Endothelial cell of umbilical vein (primary cell): ENCODE data around the gene CCBE1. TPM values are rescaled to one million over a fixed set of nuclear protein-coding genes. Genes with fewer than 3 reads are reported as not detected.

Experiments
- BruUV-seq: library from RNA; stranded (reverse); fragments of 400-500 nt; replicated peaks from 2 replicates; lab custom pipeline; 2021; lab: Mats Ljungman, UMichigan
- CTCF ChIA-PET: fragments of 300-600, 350-600 bp; sonication (Branson Sonifier 250); formaldehyde crosslinking; loops from one replicate; lab custom pipeline; 2021; ENCODE audit warnings: antibody characterized with exemption, inconsistent platforms; lab: Charles Lee
- POLR2A ChIA-PET: fragments of 300-600, 350-600 bp; sonication (Branson Sonifier 250); formaldehyde crosslinking; loops from one replicate; lab custom pipeline; 2021; ENCODE audit warnings: antibody characterized with exemption, inconsistent platforms; lab: Charles Lee
- DNase-seq: peaks from one replicate; pipeline ENCODE4 v3.0.0-alpha.2; 2011; ENCODE audit warnings: low read depth, low spot score
- FAIRE-seq: peaks from 2 replicates; lab custom pipeline; 2011; peaks lifted over from hg19 to GRCh38; lab: Jason Lieb, UNC
- H2AFZ ChIP-seq: 2 replicates; pipeline ENCODE4 v1.6.0; 2012; ENCODE audit warnings: low read depth, low read length, control low read depth, inconsistent platforms
- H3K27ac ChIP-seq: 2 replicates; pipeline ENCODE4 v1.5.1; 2011; ENCODE audit warnings: low read depth, mild to moderate bottlenecking, control low read depth, low read length, moderate library complexity; ENCODE audit not compliant: insufficient read depth
- H3K27me3 ChIP-seq, 2 experiments: 2 replicates each; pipeline versions ENCODE4 v1.6.0 to v1.6.1; 2011; ENCODE audit warnings: low read length in 2 of 2, mixed read lengths in 1 of 2; ENCODE audit not compliant: control insufficient read depth in 2 of 2, insufficient read depth in 2 of 2
- H3K36me3 ChIP-seq, 2 experiments: 2 replicates in 1 of 2; 3 replicates in 1 of 2; pipeline ENCODE4 v1.5.1; 2011; ENCODE audit warnings: low read length in 2 of 2, mild to moderate bottlenecking in 1 of 2, moderate library complexity in 1 of 2; ENCODE audit not compliant: control insufficient read depth in 2 of 2, insufficient read depth in 2 of 2; ENCODE audit errors: extremely low read depth in 1 of 2
- H3K4me1 ChIP-seq: 3 replicates; pipeline ENCODE4 v1.5.1; 2011; ENCODE audit warnings: mild to moderate bottlenecking, low read length; ENCODE audit not compliant: control insufficient read depth, insufficient read depth; ENCODE audit errors: extremely low read depth
- H3K4me2 ChIP-seq: 2 replicates; pipeline ENCODE4 v1.6.1; 2011; ENCODE audit warnings: low read length, control low read depth, mixed read lengths; ENCODE audit not compliant: insufficient read depth
- H3K4me3 ChIP-seq, 3 experiments: fragments of 200-600 bp in 1 of 3; sonication (generic), shearing (Covaris generic) in 1 of 3; replicated peaks in 1 of 3; 2 replicates each; pipeline ENCODE4 v1.5.1; 2011 to 2016; ENCODE audit warnings: control low read depth in 3 of 3, low read length in 3 of 3, mild to moderate bottlenecking in 2 of 3, inconsistent platforms in 1 of 3, low read depth in 1 of 3, moderate library complexity in 1 of 3; ENCODE audit not compliant: insufficient read depth in 1 of 3
- H3K79me2 ChIP-seq: 2 replicates; pipeline ENCODE4 v1.6.0; 2012; ENCODE audit warnings: low read length, inconsistent platforms; ENCODE audit not compliant: control insufficient read depth, insufficient read depth
- H3K9ac ChIP-seq: replicated peaks from 2 replicates; pipeline ENCODE3; 2011; ENCODE audit warnings: low read length, control low read depth; ENCODE audit not compliant: insufficient read depth; ENCODE audit errors: extremely low read depth
- H3K9me1 ChIP-seq: replicated peaks from 3 replicates; pipeline ENCODE4 v1.6.0; 2011; ENCODE audit warnings: mild to moderate bottlenecking, low read length; ENCODE audit not compliant: control insufficient read depth, insufficient read depth; ENCODE audit errors: extremely low read depth
- H3K9me3 ChIP-seq: replicated peaks from 2 replicates; pipeline ENCODE4 v1.5.1; 2012; ENCODE audit warnings: low read length, inconsistent platforms; ENCODE audit not compliant: control insufficient read depth, insufficient read depth
- H4K20me1 ChIP-seq: replicated peaks from 2 replicates; pipeline ENCODE3; 2011; ENCODE audit warnings: mild to moderate bottlenecking, low read length; ENCODE audit not compliant: control insufficient read depth, insufficient read depth; ENCODE audit errors: extremely low read depth
- FOS ChIP-seq: IDR thresholded peaks from 2 replicates; pipeline ENCODE4 v1.6.1; 2011; ENCODE audit warnings: mild to moderate bottlenecking, low read length, moderate library complexity, borderline replicate concordance; ENCODE audit not compliant: insufficient read depth
- GATA2 ChIP-seq: IDR thresholded peaks from 2 replicates; pipeline ENCODE4 v1.7.0; 2011; ENCODE audit warnings: low read depth, mild to moderate bottlenecking, moderate library complexity, mixed read lengths, low read length; ENCODE audit not compliant: insufficient read length, insufficient read depth
- JUN ChIP-seq: IDR thresholded peaks from 2 replicates; pipeline ENCODE4 v1.6.1; 2011; ENCODE audit warnings: borderline replicate concordance, low read depth; ENCODE audit not compliant: insufficient read length, insufficient read depth
- POLR2A ChIP-seq: IDR thresholded peaks from 2 replicates; pipeline ENCODE4 v1.6.1; 2012; ENCODE audit warnings: low read depth, mild to moderate bottlenecking, control low read depth, low read length
- dilution Hi-C: fragments of 300-500 bp; cut with MboI; formaldehyde crosslinking; loops from one replicate; pipeline ENCODE4 v1.15.0; 2019; ENCODE audit warnings: low sequenced_read_pairs; ENCODE audit not compliant: extremely low pct_ligation_motif_present
- intact Hi-C: fragments of 100-400 bp; cut with micrococcal nuclease; formaldehyde crosslinking; loops from one replicate; pipeline ENCODE4 v1.10.0; 2022
- polyA plus RNA-seq, 4 experiments: library from polyadenylated mRNA; depleted of rRNA in 3 of 4; stranded (reverse) in 3 of 4; unstranded in 1 of 4; fragments of >200 nt; gene quantifications; 2 replicates each; pipeline versions ENCODE4 v1.2.1 to v1.2.3, GENCODE V29; 2011 to 2012; ENCODE audit warnings: missing spikeins in 1 of 4
- total RNA-seq: library from RNA; stranded (reverse); gene quantifications from 2 replicates; pipeline ENCODE4 v1.2.3, GENCODE V29; 2021
- TF ChIP-seq, protein P1 (sequence below), 2 donors: IDR thresholded peaks; 1 replicate in 1 of 2; 2 replicates in 1 of 2; pipeline ENCODE4 v1.5.1; 2011; ENCODE audit warnings: low read length in 2 of 2, mild to moderate bottlenecking in 2 of 2, moderate library complexity in 2 of 2, control low read depth in 1 of 2, inconsistent platforms in 1 of 2, low read depth in 1 of 2; ENCODE audit not compliant: insufficient read depth in 1 of 2; ENCODE audit errors: extremely low read depth in 1 of 2
- TF ChIP-seq, protein P2 (sequence below): IDR thresholded peaks from 2 replicates; pipeline ENCODE4 v1.6.1; 2011; ENCODE audit not compliant: insufficient read depth, insufficient read length

CCBE1 gene
- total and polyA plus RNA-seq, 2 donors (not counting 3 experiments of a cell fraction or from before 2014, with no cell fraction given), result 0.04 TPM; not detected in 1

DNA sequence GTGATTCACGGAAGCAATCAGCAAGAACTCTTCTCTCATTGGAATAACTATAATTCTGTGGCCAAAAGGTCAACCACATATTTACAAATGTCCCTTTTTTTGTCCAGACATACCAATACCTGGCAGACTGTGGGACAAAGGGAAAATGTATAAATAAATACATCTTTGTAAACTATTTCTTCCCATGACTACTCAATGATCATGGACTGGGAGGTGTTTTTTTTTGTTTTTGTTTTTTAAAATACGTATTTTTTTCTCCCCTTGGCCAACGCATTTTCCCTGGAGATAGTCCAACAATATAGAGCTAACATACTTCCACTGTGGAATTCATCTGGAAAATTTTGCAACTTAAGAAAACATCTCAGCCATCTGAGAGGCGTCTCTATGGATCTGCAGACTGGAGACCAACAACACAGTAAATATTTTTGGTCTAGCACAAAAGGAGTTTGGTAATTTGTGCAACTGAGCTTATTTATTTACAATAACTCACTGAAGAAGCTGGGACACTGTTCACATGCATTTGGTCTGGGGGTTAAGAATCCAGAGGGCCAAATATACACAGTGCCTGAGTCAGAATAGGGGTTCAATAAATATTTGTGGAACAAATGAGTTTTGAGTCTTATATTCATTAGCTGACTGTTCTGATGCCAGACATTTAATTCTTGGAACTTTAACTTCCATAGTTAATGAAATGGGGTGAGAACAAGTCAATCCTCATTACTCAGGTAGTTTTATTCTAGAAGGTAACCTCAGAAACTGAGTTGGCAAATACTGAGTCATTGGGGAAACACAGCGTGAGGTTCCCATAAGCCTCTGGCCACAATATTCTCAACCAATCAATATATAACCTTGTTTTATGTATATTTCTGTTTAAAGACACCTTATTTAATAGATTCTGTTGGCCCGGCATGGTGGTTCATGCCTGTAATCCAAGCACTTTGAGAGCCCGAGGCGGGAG lies 36.2 kb downstream of the CCBE1 start:
- Histone ChIP-seq H3K27ac (no peak overlapping the region), H3K79me2 (no peaks in the 10 kb centered on the region), H3K36me3 (no peaks in the 10 kb centered on the region), H3K4me3 (no peak overlapping the region), H3K9ac (no peak overlapping the region), H2AFZ (no peak overlapping the region), H3K4me2 (no peak overlapping the region), H3K9me3 (no peaks in the 10 kb centered on the region), H4K20me1 (no peaks in the 10 kb centered on the region), H3K9me1 (no peaks in the 10 kb centered on the region), H3K27me3 (no peaks in the 10 kb centered on the region), H3K4me1 (no peaks in the 10 kb centered on the region)
- CTCF ChIA-PET, result interaction anchor here (0.8 to 2.4 kb wide), 2 partner anchors 29 to 36 kb away, joined by 4 to 16 read pairs; partner anchors contain the start of gene CCBE1
- no TSS peak for BruUV-seq
- no peak for FAIRE-seq
- POLR2A ChIA-PET, result no interaction called here
- TF ChIP-seq, protein P1, sequence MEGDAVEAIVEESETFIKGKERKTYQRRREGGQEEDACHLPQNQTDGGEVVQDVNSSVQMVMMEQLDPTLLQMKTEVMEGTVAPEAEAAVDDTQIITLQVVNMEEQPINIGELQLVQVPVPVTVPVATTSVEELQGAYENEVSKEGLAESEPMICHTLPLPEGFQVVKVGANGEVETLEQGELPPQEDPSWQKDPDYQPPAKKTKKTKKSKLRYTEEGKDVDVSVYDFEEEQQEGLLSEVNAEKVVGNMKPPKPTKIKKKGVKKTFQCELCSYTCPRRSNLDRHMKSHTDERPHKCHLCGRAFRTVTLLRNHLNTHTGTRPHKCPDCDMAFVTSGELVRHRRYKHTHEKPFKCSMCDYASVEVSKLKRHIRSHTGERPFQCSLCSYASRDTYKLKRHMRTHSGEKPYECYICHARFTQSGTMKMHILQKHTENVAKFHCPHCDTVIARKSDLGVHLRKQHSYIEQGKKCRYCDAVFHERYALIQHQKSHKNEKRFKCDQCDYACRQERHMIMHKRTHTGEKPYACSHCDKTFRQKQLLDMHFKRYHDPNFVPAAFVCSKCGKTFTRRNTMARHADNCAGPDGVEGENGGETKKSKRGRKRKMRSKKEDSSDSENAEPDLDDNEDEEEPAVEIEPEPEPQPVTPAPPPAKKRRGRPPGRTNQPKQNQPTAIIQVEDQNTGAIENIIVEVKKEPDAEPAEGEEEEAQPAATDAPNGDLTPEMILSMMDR (IDR thresholded peaks at IDR 0.05; ENCODE audit: extremely low read depth in 1 of 2, insufficient read depth in 1 of 2, low read depth in 1 of 2, low read length in 2 of 2), result no peak
- TF ChIP-seq JUN, result no peak
- TF ChIP-seq, protein P2, sequence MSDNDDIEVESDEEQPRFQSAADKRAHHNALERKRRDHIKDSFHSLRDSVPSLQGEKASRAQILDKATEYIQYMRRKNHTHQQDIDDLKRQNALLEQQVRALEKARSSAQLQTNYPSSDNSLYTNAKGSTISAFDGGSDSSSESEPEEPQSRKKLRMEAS, result no peak
- no peak for TF ChIP-seq FOS
- TF ChIP-seq POLR2A, result no peak
- TF ChIP-seq GATA2, result no peak
- dilution Hi-C loops, result no loop called here
- no peak for DNase-seq
- intact Hi-C loops, result no loop called here
